Measurements from ENCODE around the gene CYP19A1. TPM values are rescaled to one million over a fixed set of nuclear protein-coding genes. Genes with fewer than 3 reads are reported as not detected.

The CYP19A1 gene
- polyA plus RNA-seq, 1 experiment = 0.06 TPM

- no peaks in the 10 kb centered on the region for H3K36me3 ChIP-seq (ENCODE audit: control insufficient read depth, insufficient read depth, low read length)
- ChIA-PET POLR2A (no interaction called here), CTCF (interaction anchor here (0.6 to 10.6 kb wide), 2 partner anchors 11 to 29 kb away, joined by 3 to 281 read pairs; no protein-coding TSS in a partner anchor)
- no peak for TF ChIP-seq CTCF (IDR thresholded peaks at IDR 0.05; ENCODE audit: insufficient read depth, low read depth, low read length)
- no peak overlapping the region for H3K4me3 ChIP-seq (ENCODE audit: low read depth, low read length)
- peaks cover 7% of the 10 kb centered on the region for H3K27me3 ChIP-seq (ENCODE audit: control insufficient read depth, insufficient read depth, low read length)
- DNase-seq (ENCODE audit: low read depth) = no peak
Observed at GRCh38 chr15:51195459-51195858, 142.9 kb downstream of the CYP19A1 start.

- TF ChIP-seq CTCF (IDR thresholded peaks at IDR 0.05; ENCODE audit: insufficient read depth, low read depth, low read length) = no peak
- ChIA-PET POLR2A (no interaction called here), CTCF (interaction anchor here (1.6 to 10.6 kb wide), 9 partner anchors 10 to 61 kb away, joined by 5 to 281 read pairs (median 14); no protein-coding TSS in a partner anchor)
- H3K27me3 ChIP-seq (ENCODE audit: control insufficient read depth, insufficient read depth, low read length) = peaks cover 7% of the 10 kb centered on the region
- DNase-seq (ENCODE audit: low read depth) = no peak
- no peaks in the 10 kb centered on the region for H3K36me3 ChIP-seq (ENCODE audit: control insufficient read depth, insufficient read depth, low read length)
- H3K4me3 ChIP-seq (ENCODE audit: low read depth, low read length) = no peak overlapping the region
Observed at GRCh38 chr15:51193979-51194378, 144.4 kb downstream of the CYP19A1 start.

GRCh38 chr15:51193526-51193925 lies 144.9 kb downstream of the CYP19A1 start:
- ChIA-PET CTCF (interaction anchor here (1.0 to 10.6 kb wide), 20 partner anchors 11 to 196 kb away, joined by 3 to 281 read pairs (median 7); no protein-coding TSS in a partner anchor), POLR2A (no interaction called here)
- no peak for TF ChIP-seq CTCF (IDR thresholded peaks at IDR 0.05; ENCODE audit: insufficient read depth, low read depth, low read length)
- no peaks in the 10 kb centered on the region for H3K36me3 ChIP-seq (ENCODE audit: control insufficient read depth, insufficient read depth, low read length)
- no peak overlapping the region for H3K4me3 ChIP-seq (ENCODE audit: low read depth, low read length)
- DNase-seq (ENCODE audit: low read depth) = no peak
- H3K27me3 ChIP-seq (ENCODE audit: control insufficient read depth, insufficient read depth, low read length) = peaks cover 7% of the 10 kb centered on the region

GRCh38 chr15:51192521-51193280 lies 145.7 kb downstream of the CYP19A1 start:
- Histone ChIP-seq H3K4me3 (ENCODE audit: low read depth, low read length) (no peak overlapping the region), H3K27me3 (ENCODE audit: control insufficient read depth, insufficient read depth, low read length) (peaks cover 7% of the 10 kb centered on the region), H3K36me3 (ENCODE audit: control insufficient read depth, insufficient read depth, low read length) (no peaks in the 10 kb centered on the region)
- peak; percentile 97 for TF ChIP-seq CTCF (IDR thresholded peaks at IDR 0.05; ENCODE audit: insufficient read depth, low read depth, low read length)
- POLR2A ChIA-PET = no interaction called here
- no peak for DNase-seq (ENCODE audit: low read depth)
- CTCF ChIA-PET = interaction anchor here (0.6 to 10.6 kb wide), 31 partner anchors 10 to 1624 kb away, joined by 3 to 281 read pairs (median 5); partner anchors contain the start of gene AP4E1

- no peak overlapping the region for H3K4me3 ChIP-seq (ENCODE audit: low read depth, low read length)
- peaks cover 5% of the 10 kb centered on the region for H3K27me3 ChIP-seq (ENCODE audit: control insufficient read depth, insufficient read depth, low read length)
- POLR2A ChIA-PET = no interaction called here
- TF ChIP-seq CTCF (IDR thresholded peaks at IDR 0.05; ENCODE audit: insufficient read depth, low read depth, low read length) = no peak
- CTCF ChIA-PET = interaction anchor here (0.6 to 10.6 kb wide), 16 partner anchors 9 to 1625 kb away, joined by 3 to 281 read pairs (median 7); no protein-coding TSS in a partner anchor
- no peak for DNase-seq (ENCODE audit: low read depth)
- H3K36me3 ChIP-seq (ENCODE audit: control insufficient read depth, insufficient read depth, low read length) = no peaks in the 10 kb centered on the region
Observed at GRCh38 chr15:51191766-51192165, 146.6 kb downstream of the CYP19A1 start.
